ENCODE results near the gene ALG1. TPM values are rescaled to one million over a fixed set of nuclear protein-coding genes. Genes with fewer than 3 reads are reported as not detected.

ALG1 gene
- total and polyA plus RNA-seq, 2 of the 13 experiments (the other 11 are each of a cell fraction or from before 2014, with no cell fraction given), result 43.3 to 75.6 TPM

DNA sequence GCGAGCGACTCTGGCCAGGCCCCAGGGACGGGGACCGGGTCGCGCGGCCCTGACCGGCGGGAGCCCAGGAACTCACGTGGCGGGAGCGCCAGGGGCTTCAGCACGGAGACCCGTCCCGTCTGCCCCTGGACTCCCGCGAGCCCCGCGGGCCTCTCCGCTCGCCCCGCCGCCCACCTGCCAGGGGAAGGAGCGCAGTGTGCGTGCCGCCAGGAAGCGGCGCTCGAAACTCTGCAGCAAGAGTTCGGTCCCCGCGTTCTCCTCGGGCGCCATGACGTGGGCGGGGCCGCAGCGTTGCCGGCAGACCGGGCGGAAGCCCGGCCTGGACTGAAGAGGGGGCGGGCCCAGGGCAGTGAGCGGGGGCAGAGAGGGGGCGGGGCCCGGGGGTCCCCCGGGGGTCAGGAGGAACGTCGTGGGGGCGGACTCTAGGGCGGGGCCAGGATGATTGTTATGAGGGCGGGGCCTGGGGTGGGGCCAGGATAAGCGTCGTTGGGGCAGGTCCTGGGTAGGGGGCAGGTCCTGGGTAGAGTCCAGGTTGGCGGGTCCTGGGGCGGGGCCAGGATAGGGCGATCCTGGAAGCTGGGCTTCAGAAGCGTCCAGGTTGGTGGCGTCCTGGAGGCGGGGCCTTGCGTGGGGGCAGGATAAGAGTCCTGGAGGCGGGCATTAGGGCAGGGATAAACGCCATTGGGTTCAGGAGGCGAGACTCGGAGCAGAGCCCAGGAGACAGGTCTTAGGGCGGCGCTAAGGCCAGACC is 26.0 kb downstream of the ALG1 start, which contains the start of gene EEF2KMT (continued):
- TF ChIP-seq KDM2A (CRISPR knock-in tag; IDR thresholded peaks at IDR 0.05; ENCODE audit: borderline replicate concordance, low read depth) (peak; percentile 50; the same call in 1 of the 2 replicates), ZNF510 (CRISPR knock-in tag; IDR thresholded peaks at IDR 0.05; ENCODE audit: low read depth) (0 out of 2 replicates have a peak, but pooled peaks have one; percentile 88), KMT2B (CRISPR knock-in tag; IDR thresholded peaks at IDR 0.05) (peak; percentile 81), ZMYM4 (CRISPR knock-in tag; IDR thresholded peaks at IDR 0.05) (peak; percentile 38; the same call in 1 of the 2 replicates), ZNF878 (CRISPR knock-in tag; IDR thresholded peaks at IDR 0.05) (0 out of 2 replicates have a peak, but pooled peaks have one; percentile 33), ZFP1 (CRISPR knock-in tag; IDR thresholded peaks at IDR 0.05) (0 out of 2 replicates have a peak, but pooled peaks have one; percentile 59), ZNF549 (CRISPR knock-in tag; IDR thresholded peaks at IDR 0.05) (0 out of 2 replicates have a peak, but pooled peaks have one; percentile 34), TBX2 (CRISPR knock-in tag; IDR thresholded peaks at IDR 0.05; ENCODE audit: borderline replicate concordance) (peak; percentile 64), HMG20B (CRISPR knock-in tag; conservative IDR thresholded peaks at IDR 0.05) (0 out of 2 replicates have a peak, but pooled peaks have one; percentile 23), SP1 (IDR thresholded peaks at IDR 0.05) (peak; percentile 51; the same call in 1 of the 2 replicates), SP1 (CRISPR knock-in tag; IDR thresholded peaks at IDR 0.05) (peak; percentile 79), ZNF484 (CRISPR knock-in tag; IDR thresholded peaks at IDR 0.05; ENCODE audit: borderline replicate concordance, low read depth) (0 out of 2 replicates have a peak, but pooled peaks have one; percentile 61), ZNF572 (CRISPR knock-in tag; IDR thresholded peaks at IDR 0.05) (peak; percentile 97), ZNF790 (CRISPR knock-in tag; IDR thresholded peaks at IDR 0.05; ENCODE audit: borderline replicate concordance) (peak; percentile 65; the same call in 1 of the 2 replicates), ZNF501 (CRISPR knock-in tag; IDR thresholded peaks at IDR 0.05) (peak; percentile 86; the same call in 1 of the 2 replicates), MYPOP (CRISPR knock-in tag; IDR thresholded peaks at IDR 0.05) (peak; percentile 14; the same call in 1 of the 2 replicates)
- TF ChIP-seq, protein P1, sequence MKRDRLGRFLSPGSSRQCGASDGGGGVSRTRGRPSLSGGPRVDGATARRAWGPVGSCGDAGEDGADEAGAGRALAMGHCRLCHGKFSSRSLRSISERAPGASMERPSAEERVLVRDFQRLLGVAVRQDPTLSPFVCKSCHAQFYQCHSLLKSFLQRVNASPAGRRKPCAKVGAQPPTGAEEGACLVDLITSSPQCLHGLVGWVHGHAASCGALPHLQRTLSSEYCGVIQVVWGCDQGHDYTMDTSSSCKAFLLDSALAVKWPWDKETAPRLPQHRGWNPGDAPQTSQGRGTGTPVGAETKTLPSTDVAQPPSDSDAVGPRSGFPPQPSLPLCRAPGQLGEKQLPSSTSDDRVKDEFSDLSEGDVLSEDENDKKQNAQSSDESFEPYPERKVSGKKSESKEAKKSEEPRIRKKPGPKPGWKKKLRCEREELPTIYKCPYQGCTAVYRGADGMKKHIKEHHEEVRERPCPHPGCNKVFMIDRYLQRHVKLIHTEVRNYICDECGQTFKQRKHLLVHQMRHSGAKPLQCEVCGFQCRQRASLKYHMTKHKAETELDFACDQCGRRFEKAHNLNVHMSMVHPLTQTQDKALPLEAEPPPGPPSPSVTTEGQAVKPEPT (CRISPR knock-in tag; IDR thresholded peaks at IDR 0.05; ENCODE audit: low read depth), result 0 out of 2 replicates have a peak, but pooled peaks have one; percentile 88
- TF ChIP-seq, protein P2, sequence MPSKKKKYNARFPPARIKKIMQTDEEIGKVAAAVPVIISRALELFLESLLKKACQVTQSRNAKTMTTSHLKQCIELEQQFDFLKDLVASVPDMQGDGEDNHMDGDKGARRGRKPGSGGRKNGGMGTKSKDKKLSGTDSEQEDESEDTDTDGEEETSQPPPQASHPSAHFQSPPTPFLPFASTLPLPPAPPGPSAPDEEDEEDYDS (CRISPR knock-in tag; IDR thresholded peaks at IDR 0.05), result peak; percentile 68
- TF ChIP-seq, protein P3, sequence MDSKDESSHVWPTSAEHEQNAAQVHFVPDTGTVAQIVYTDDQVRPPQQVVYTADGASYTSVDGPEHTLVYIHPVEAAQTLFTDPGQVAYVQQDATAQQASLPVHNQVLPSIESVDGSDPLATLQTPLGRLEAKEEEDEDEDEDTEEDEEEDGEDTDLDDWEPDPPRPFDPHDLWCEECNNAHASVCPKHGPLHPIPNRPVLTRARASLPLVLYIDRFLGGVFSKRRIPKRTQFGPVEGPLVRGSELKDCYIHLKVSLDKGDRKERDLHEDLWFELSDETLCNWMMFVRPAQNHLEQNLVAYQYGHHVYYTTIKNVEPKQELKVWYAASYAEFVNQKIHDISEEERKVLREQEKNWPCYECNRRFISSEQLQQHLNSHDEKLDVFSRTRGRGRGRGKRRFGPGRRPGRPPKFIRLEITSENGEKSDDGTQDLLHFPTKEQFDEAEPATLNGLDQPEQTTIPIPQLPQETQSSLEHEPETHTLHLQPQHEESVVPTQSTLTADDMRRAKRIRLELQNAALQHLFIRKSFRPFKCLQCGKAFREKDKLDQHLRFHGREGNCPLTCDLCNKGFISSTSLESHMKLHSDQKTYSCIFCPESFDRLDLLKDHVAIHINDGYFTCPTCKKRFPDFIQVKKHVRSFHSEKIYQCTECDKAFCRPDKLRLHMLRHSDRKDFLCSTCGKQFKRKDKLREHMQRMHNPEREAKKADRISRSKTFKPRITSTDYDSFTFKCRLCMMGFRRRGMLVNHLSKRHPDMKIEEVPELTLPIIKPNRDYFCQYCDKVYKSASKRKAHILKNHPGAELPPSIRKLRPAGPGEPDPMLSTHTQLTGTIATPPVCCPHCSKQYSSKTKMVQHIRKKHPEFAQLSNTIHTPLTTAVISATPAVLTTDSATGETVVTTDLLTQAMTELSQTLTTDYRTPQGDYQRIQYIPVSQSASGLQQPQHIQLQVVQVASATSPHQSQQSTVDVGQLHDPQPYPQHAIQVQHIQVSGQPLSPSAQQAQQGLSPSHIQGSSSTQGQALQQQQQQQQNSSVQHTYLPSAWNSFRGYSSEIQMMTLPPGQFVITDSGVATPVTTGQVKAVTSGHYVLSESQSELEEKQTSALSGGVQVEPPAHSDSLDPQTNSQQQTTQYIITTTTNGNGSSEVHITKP (CRISPR knock-in tag; IDR thresholded peaks at IDR 0.05; ENCODE audit: low read depth), result 0 out of 2 replicates have a peak, but pooled peaks have one; percentile 15
- TF ChIP-seq, protein P4, sequence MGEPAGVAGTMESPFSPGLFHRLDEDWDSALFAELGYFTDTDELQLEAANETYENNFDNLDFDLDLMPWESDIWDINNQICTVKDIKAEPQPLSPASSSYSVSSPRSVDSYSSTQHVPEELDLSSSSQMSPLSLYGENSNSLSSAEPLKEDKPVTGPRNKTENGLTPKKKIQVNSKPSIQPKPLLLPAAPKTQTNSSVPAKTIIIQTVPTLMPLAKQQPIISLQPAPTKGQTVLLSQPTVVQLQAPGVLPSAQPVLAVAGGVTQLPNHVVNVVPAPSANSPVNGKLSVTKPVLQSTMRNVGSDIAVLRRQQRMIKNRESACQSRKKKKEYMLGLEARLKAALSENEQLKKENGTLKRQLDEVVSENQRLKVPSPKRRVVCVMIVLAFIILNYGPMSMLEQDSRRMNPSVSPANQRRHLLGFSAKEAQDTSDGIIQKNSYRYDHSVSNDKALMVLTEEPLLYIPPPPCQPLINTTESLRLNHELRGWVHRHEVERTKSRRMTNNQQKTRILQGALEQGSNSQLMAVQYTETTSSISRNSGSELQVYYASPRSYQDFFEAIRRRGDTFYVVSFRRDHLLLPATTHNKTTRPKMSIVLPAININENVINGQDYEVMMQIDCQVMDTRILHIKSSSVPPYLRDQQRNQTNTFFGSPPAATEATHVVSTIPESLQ (CRISPR knock-in tag; conservative IDR thresholded peaks at IDR 0.05), result 0 out of 2 replicates have a peak, but pooled peaks have one; percentile 59
